GM23338 (cell line): ENCODE data around the gene PSMA7.

Source experiments
- CREB1 ChIP-seq: fragments of 250-450 bp; sonication (Bioruptor Pico); IDR thresholded peaks from 2 replicates; pipeline ENCODE4 v1.5.0; 2020; ENCODE audit warnings: low read depth, mild to moderate bottlenecking, moderate library complexity
- EZH2 ChIP-seq: fragments of 200-600 bp; sonication (generic); IDR thresholded peaks from one replicate; pipeline ENCODE4 v1.8.0; 2017; ENCODE audit warnings: antibody characterized with exemption, mild to moderate bottlenecking, low read depth; ENCODE audit not compliant: unreplicated experiment
- EZH2phosphoT487 ChIP-seq: fragments of 200-600 bp; sonication (generic); IDR thresholded peaks from one replicate; pipeline ENCODE4 v1.8.1; 2018; ENCODE audit warnings: antibody characterized with exemption; ENCODE audit not compliant: unreplicated experiment
- JUNB ChIP-seq: IDR thresholded peaks from one replicate; pipeline ENCODE4 v1.6.1; 2016; ENCODE audit warnings: antibody characterized with exemption; ENCODE audit not compliant: unreplicated experiment
- NANOG ChIP-seq: IDR thresholded peaks from 2 replicates; pipeline ENCODE4 v1.6.1; 2016; ENCODE audit warnings: antibody characterized with exemption, borderline replicate concordance
- POLR2AphosphoS5 ChIP-seq: IDR thresholded peaks from 2 replicates; pipeline ENCODE4 v1.6.1; 2016; ENCODE audit warnings: antibody characterized with exemption, low read depth
- REST ChIP-seq: IDR thresholded peaks from one replicate; pipeline ENCODE4 v1.6.1; 2018; ENCODE audit warnings: antibody characterized with exemption; ENCODE audit not compliant: unreplicated experiment
- STAT1 ChIP-seq: IDR thresholded peaks from one replicate; pipeline ENCODE4 v1.6.1; 2016; ENCODE audit warnings: antibody characterized with exemption; ENCODE audit not compliant: unreplicated experiment
- ZNF114 ChIP-seq: fragments of 250-450 bp; sonication (Bioruptor Pico); IDR thresholded peaks from 2 replicates; pipeline ENCODE4 v1.5.0; 2020; ENCODE audit warnings: mild to moderate bottlenecking, moderate library complexity
- ZNF331 ChIP-seq: fragments of 250-450 bp; sonication (Bioruptor Pico); IDR thresholded peaks from 2 replicates; pipeline ENCODE4 v1.5.0; 2020; ENCODE audit warnings: low read depth, mild to moderate bottlenecking, moderate library complexity
- TF ChIP-seq, protein P1 (sequence below), 2 experiments: fragments of 200-600 bp in 1 of 2; sonication (generic) in 1 of 2; conservative IDR thresholded peaks; 2 replicates each; pipeline versions ENCODE4 v1.5.1 to v1.6.1; 2016 to 2017; ENCODE audit warnings: antibody characterized with exemption in 2 of 2, low read depth in 2 of 2, mild to moderate bottlenecking in 2 of 2, moderate library complexity in 1 of 2
- TF ChIP-seq, protein P2 (sequence below): IDR thresholded peaks from 2 replicates; pipeline ENCODE4 v1.6.1; 2016; ENCODE audit warnings: antibody characterized with exemption

- TF ChIP-seq POLR2AphosphoS5, result no peak
- TF ChIP-seq, protein P1, sequence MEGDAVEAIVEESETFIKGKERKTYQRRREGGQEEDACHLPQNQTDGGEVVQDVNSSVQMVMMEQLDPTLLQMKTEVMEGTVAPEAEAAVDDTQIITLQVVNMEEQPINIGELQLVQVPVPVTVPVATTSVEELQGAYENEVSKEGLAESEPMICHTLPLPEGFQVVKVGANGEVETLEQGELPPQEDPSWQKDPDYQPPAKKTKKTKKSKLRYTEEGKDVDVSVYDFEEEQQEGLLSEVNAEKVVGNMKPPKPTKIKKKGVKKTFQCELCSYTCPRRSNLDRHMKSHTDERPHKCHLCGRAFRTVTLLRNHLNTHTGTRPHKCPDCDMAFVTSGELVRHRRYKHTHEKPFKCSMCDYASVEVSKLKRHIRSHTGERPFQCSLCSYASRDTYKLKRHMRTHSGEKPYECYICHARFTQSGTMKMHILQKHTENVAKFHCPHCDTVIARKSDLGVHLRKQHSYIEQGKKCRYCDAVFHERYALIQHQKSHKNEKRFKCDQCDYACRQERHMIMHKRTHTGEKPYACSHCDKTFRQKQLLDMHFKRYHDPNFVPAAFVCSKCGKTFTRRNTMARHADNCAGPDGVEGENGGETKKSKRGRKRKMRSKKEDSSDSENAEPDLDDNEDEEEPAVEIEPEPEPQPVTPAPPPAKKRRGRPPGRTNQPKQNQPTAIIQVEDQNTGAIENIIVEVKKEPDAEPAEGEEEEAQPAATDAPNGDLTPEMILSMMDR (conservative IDR thresholded peaks at IDR 0.05; ENCODE audit: low read depth in 2 of 2), result no peak
- TF ChIP-seq EZH2, result no peak
- TF ChIP-seq REST, result no peak
- no peak for TF ChIP-seq CREB1
- TF ChIP-seq STAT1, result no peak
- TF ChIP-seq ZNF331, result no peak
- TF ChIP-seq EZH2phosphoT487, result no peak
- TF ChIP-seq JUNB, result no peak
- TF ChIP-seq NANOG, result no peak
- TF ChIP-seq, protein P2, sequence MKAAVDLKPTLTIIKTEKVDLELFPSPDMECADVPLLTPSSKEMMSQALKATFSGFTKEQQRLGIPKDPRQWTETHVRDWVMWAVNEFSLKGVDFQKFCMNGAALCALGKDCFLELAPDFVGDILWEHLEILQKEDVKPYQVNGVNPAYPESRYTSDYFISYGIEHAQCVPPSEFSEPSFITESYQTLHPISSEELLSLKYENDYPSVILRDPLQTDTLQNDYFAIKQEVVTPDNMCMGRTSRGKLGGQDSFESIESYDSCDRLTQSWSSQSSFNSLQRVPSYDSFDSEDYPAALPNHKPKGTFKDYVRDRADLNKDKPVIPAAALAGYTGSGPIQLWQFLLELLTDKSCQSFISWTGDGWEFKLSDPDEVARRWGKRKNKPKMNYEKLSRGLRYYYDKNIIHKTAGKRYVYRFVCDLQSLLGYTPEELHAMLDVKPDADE, result no peak
- TF ChIP-seq ZNF114, result no peak
Observed at GRCh38 chr20:62133051-62133845, 9.9 kb downstream of the PSMA7 start.
